ENCODE data around the gene TYW1B. TPM values are rescaled to one million over a fixed set of nuclear protein-coding genes. Genes with fewer than 3 reads are reported as not detected.

Gene TYW1B, protein sequence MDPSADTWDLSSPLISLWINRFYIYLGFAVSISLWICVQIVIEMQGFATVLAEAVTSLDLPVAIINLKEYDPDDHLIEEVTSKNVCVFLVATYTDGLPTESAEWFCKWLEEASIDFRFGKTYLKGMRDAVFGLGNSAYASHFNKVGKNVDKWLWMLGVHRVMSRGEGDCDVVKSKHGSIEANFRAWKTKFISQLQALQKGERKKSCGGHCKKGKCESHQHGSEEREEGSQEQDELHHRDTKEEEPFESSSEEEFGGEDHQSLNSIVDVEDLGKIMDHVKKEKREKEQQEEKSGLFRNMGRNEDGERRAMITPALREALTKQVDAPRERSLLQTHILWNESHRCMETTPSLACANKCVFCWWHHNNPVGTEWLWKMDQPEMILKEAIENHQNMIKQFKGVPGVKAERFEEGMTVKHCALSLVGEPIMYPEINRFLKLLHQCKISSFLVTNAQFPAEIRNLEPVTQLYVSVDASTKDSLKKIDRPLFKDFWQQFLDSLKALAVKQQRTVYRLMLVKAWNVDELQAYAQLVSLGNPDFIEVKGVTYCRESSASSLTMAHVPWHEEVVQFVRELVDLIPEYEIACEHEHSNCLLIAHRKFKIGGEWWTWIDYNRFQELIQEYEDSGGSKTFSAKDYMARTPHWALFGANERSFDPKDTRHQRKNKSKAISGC
- total RNA-seq, result 1.4 and 2.7 TPM in 2 replicates

DNA sequence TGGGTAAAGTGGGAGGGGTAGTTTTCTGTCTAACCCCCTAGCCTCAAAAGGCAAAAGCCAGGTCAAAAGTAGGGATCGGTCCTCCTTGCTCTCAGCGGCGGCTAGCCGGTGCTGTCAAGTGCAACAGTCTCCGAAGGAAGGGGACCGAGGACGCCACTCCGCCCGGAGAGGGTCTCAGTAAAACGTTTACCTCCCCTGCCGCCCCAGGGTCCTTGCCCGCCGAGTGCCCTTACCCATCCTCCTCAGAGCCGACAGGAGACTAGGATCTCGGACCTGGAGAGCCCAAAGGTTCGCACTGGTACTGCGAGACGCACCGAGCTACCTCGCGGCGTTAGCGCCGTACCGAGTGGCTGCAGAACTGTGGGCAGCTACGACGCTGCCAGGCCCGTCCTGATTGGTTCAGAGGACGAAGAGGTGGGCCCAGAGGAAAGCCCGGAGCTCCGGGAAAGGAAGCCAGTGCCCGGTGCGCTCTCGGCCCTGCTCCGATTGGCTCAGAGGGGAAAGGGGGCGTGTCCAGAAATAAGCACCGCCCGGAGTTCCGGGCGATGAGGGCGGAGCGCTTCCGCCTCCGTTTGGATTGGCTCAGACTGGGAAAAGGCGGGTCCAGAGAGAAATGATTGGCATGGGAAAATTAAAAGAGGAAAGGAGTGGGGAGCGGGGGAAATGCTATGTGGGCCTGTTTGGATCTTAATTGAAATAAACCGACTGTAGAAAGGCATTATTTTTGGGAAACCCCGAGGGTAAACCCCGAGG lies at the start of gene TYW1B:
TYW1B (minus strand) TSS at position 362 of the 753 bp plus-strand sequence; CDS start at position 237, 125 bp downstream.

Other genes starting within 250 kb of the TYW1B start
- 9.2 and 18.4 TPM in 2 replicates for gene POM121, start 96.9 kb upstream of the TYW1B start, total RNA-seq
- gene TRIM74, start 141.3 kb upstream of the TYW1B start, total RNA-seq, result not detected in 2 replicates
- not detected in 2 replicates for gene SPDYE8, start 201.6 kb upstream of the TYW1B start, total RNA-seq
- not detected in 2 replicates for gene SPDYE11, start 229.7 kb upstream of the TYW1B start, total RNA-seq